GM08714 (cell line): ENCODE data around the gene PLCH2.

Source experiments
- H3K4me3 ChIP-seq: fragments of 200-500 bp; sonication (Bioruptor generic); 2 replicates; pipeline ENCODE4 v1.5.1; 2014; ENCODE audit warnings: mild to moderate bottlenecking, low read length, inconsistent platforms
- ZNF274 ChIP-seq: IDR thresholded peaks from 2 replicates; pipeline ENCODE4 v1.6.1; 2012; ENCODE audit warnings: mild to moderate bottlenecking, low read depth, low read length

The PLCH2 gene

GRCh38 chr1:2472561-2473177, 3.4 kb upstream of the PLCH2 start:
- H3K4me3 ChIP-seq = no peak overlapping the region
- TF ChIP-seq ZNF274 = no peak

GRCh38 chr1:2473198-2473597, 2.9 kb upstream of the PLCH2 start:
- TF ChIP-seq ZNF274 = no peak
- no peak overlapping the region for H3K4me3 ChIP-seq

- H3K4me3 ChIP-seq = no peak overlapping the region
- TF ChIP-seq ZNF274 = no peak
These were observed 1.8 kb upstream of the PLCH2 start for GRCh38 chr1:2474104-2474844.

- no peak for TF ChIP-seq ZNF274
- no peak overlapping the region for H3K4me3 ChIP-seq
These were observed 1.1 kb upstream of the PLCH2 start for GRCh38 chr1:2474933-2475371.

- H3K4me3 ChIP-seq = no peak overlapping the region
- TF ChIP-seq ZNF274 = no peak
These were observed 518 bp upstream of the PLCH2 start for GRCh38 chr1:2475571-2475970.

GRCh38 chr1:2477309-2477708, 1.2 kb downstream of the PLCH2 start:
- H3K4me3 ChIP-seq = no peak overlapping the region
- no peak for TF ChIP-seq ZNF274

GRCh38 chr1:2477791-2478499, 1.9 kb downstream of the PLCH2 start:
- no peak for TF ChIP-seq ZNF274
- no peak overlapping the region for H3K4me3 ChIP-seq

- no peak for TF ChIP-seq ZNF274
- no peak overlapping the region for H3K4me3 ChIP-seq
These were observed 3.1 kb downstream of the PLCH2 start for GRCh38 chr1:2479186-2479585.

- no peak for TF ChIP-seq ZNF274
These were observed 3.5 kb downstream of the PLCH2 start for GRCh38 chr1:2479618-2480017.

GRCh38 chr1:2480236-2480985, 4.3 kb downstream of the PLCH2 start:
- no peak for TF ChIP-seq ZNF274

More at GRCh38 chr1:2479618-2480017, 3.5 kb downstream of the PLCH2 start:
- H3K4me3 ChIP-seq = no peak overlapping the region

GRCh38 chr1:2480986-2481364, 4.9 kb downstream of the PLCH2 start:
- no peak for TF ChIP-seq ZNF274
- H3K4me3 ChIP-seq = no peak overlapping the region

More at GRCh38 chr1:2480236-2480985, 4.3 kb downstream of the PLCH2 start:
- H3K4me3 ChIP-seq = no peak overlapping the region

GRCh38 chr1:2481885-2482284, 5.8 kb downstream of the PLCH2 start:
- no peak for TF ChIP-seq ZNF274
- no peak overlapping the region for H3K4me3 ChIP-seq

GRCh38 chr1:2482588-2482987, 6.5 kb downstream of the PLCH2 start:
- H3K4me3 ChIP-seq = no peak overlapping the region
- TF ChIP-seq ZNF274 = no peak

GRCh38 chr1:2483026-2483425, 6.9 kb downstream of the PLCH2 start:
- H3K4me3 ChIP-seq = no peak overlapping the region
- no peak for TF ChIP-seq ZNF274
